Endodermal cell (in vitro differentiated cells): Measurements from ENCODE around the gene DVL1. TPM values are rescaled to one million over a fixed set of nuclear protein-coding genes. Genes with fewer than 3 reads are reported as not detected.

Experiments
- DNase-seq: peaks from one replicate; pipeline ENCODE4 v3.0.0-alpha.2; 2017
- H3K27ac ChIP-seq: 2 replicates; pipeline ENCODE4 v1.5.1; 2013; ENCODE audit warnings: mild to moderate bottlenecking, low read depth, low read length, moderate library complexity
- H3K27me3 ChIP-seq: 2 replicates; pipeline ENCODE4 v1.6.1; 2013; ENCODE audit warnings: mild to moderate bottlenecking, low read length, moderate library complexity; ENCODE audit not compliant: insufficient read depth, control insufficient read depth, poor library complexity, severe bottlenecking
- H3K36me3 ChIP-seq: 2 replicates; pipeline ENCODE4 v1.7.0; 2013; ENCODE audit warnings: mild to moderate bottlenecking, low read length, moderate library complexity; ENCODE audit not compliant: control insufficient read depth, insufficient read depth
- H3K4me1 ChIP-seq: one replicate; pipeline ENCODE4 v1.7.0; 2013; ENCODE audit warnings: low read length; ENCODE audit not compliant: control insufficient read depth, insufficient read depth
- H3K4me3 ChIP-seq: 2 replicates; pipeline ENCODE4 v1.5.1; 2013; ENCODE audit warnings: mild to moderate bottlenecking, low read length, moderate library complexity
- H3K9ac ChIP-seq: 2 replicates; pipeline ENCODE4 v1.6.1; 2013; ENCODE audit warnings: mild to moderate bottlenecking, low read length, moderate library complexity; ENCODE audit not compliant: poor library complexity, severe bottlenecking; ENCODE audit errors: extremely low read depth
- H3K9me3 ChIP-seq: 2 replicates; pipeline ENCODE4 v1.6.1; 2013; ENCODE audit warnings: mild to moderate bottlenecking, low read length, moderate library complexity; ENCODE audit not compliant: control insufficient read depth
- H3K27ac Mint-ChIP-seq: 2 replicates; pipeline ENCODE4 v1.8.0; 2020; ENCODE audit warnings: mixed read lengths
- H3K27me3 Mint-ChIP-seq: 2 replicates; pipeline ENCODE4 v1.8.0; 2021; ENCODE audit warnings: mild to moderate bottlenecking, mixed read lengths; ENCODE audit not compliant: insufficient read depth
- H3K36me3 Mint-ChIP-seq: 2 replicates; pipeline ENCODE4 v1.8.0; 2020; ENCODE audit warnings: low read depth, mixed read lengths
- H3K4me1 Mint-ChIP-seq: 2 replicates; pipeline ENCODE4 v1.8.0; 2020; ENCODE audit warnings: mixed read lengths
- H3K4me3 Mint-ChIP-seq: 2 replicates; pipeline ENCODE4 v1.8.0; 2020; ENCODE audit warnings: mild to moderate bottlenecking, moderate library complexity, mixed read lengths
- H3K9me3 Mint-ChIP-seq: 2 replicates; pipeline ENCODE4 v1.8.0; 2020; ENCODE audit warnings: mild to moderate bottlenecking, mixed read lengths
- WGBS, 2 experiments: methylation state at CpG; one replicate each; pipeline versions ENCODE4 v1.1.5 to v1.1.7; 2013; ENCODE audit warnings: missing lambda C conversion rate in 2 of 2, mixed read lengths in 1 of 2; ENCODE audit not compliant: insufficient coverage in 1 of 2, insufficient read length in 1 of 2; 5-methylcytosine and 5-hydroxymethylcytosine counted together
- total RNA-seq, 2 donors: library from RNA; stranded (reverse); fragmentation: NEBNext Ultra II Directional in 1 of 2; extraction: Animal tissue kit (Norgen Biotek cat#: 25700) in 1 of 2; gene quantifications; 2 replicates in 1 of 2; 3 replicates in 1 of 2; pipeline ENCODE4 v1.2.1, GENCODE V29; 2021
- TF ChIP-seq, protein P1 (sequence below): fragments of 200-600 bp; sonication (generic); conservative IDR thresholded peaks from 2 replicates; pipeline ENCODE4 v1.5.0; 2021; ENCODE audit warnings: antibody characterized with exemption, mild to moderate bottlenecking

The DVL1 gene
- total RNA-seq, 2 donors from 2014 or later: 71.9 to 73.3 TPM

DNA sequence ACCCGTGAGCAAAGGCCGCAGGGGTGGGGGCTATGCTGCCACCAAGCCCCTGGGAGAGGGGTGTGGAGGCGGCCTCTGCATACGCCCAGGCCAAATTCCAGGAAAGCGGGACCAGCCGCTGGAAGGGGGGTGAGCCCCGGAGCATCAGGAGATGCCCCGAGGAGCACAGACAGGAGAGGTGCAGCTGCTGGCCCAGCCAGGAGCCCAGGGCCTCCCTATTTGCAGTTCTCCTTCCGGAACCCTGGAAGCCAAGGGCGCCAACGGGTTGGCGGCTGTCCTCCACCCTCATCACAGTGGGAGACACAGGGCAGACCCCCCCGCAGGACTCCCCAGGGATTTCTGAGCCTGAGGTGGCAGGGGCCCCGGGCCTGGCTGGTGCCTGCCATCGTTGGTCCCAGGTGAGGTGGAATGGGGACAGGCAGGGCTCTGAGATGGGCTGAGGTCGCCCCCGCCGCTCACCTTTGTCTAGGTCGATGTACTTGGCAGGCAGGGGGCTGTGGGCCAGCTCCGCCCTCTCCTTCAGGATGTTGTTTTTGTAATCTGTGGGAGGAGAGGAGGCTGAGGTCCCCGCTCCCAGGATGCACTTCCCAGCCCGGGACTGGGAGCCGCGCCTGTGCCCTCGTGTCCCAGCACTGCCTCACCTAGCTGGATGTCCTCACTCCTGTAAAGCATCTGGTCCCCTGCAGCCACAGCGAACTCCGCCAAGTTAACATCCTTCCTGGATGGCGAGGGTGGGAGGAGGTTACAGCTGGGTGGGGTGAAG lies 4.4 kb upstream of the DVL1 start:
- H3K9me3 Mint-ChIP-seq: no peaks in the 10 kb centered on the region
- peak; percentile 91 for DNase-seq
- TF ChIP-seq, protein P1, sequence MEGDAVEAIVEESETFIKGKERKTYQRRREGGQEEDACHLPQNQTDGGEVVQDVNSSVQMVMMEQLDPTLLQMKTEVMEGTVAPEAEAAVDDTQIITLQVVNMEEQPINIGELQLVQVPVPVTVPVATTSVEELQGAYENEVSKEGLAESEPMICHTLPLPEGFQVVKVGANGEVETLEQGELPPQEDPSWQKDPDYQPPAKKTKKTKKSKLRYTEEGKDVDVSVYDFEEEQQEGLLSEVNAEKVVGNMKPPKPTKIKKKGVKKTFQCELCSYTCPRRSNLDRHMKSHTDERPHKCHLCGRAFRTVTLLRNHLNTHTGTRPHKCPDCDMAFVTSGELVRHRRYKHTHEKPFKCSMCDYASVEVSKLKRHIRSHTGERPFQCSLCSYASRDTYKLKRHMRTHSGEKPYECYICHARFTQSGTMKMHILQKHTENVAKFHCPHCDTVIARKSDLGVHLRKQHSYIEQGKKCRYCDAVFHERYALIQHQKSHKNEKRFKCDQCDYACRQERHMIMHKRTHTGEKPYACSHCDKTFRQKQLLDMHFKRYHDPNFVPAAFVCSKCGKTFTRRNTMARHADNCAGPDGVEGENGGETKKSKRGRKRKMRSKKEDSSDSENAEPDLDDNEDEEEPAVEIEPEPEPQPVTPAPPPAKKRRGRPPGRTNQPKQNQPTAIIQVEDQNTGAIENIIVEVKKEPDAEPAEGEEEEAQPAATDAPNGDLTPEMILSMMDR: no peak
- Histone ChIP-seq H3K36me3 (peaks cover 7% of the 10 kb centered on the region), H3K4me1 (peaks cover 3% of the 10 kb centered on the region), H3K27ac (no peak overlapping the region), H3K9ac (no peak overlapping the region), H3K9me3 (no peaks in the 10 kb centered on the region), H3K4me3 (no peak overlapping the region), H3K27me3 (no peaks in the 10 kb centered on the region)
- H3K4me1 Mint-ChIP-seq: peaks cover 11% of the 10 kb centered on the region
- no peaks in the 10 kb centered on the region for H3K36me3 Mint-ChIP-seq
- 76 to 82% methylated on average over 10 to 28 of the region's 28 CpGs for WGBS, 2 experiments
- H3K4me3 Mint-ChIP-seq: peak overlapping the region; percentile 48
- H3K27me3 Mint-ChIP-seq: peaks cover 9% of the 10 kb centered on the region
- no peak overlapping the region for H3K27ac Mint-ChIP-seq

DNA sequence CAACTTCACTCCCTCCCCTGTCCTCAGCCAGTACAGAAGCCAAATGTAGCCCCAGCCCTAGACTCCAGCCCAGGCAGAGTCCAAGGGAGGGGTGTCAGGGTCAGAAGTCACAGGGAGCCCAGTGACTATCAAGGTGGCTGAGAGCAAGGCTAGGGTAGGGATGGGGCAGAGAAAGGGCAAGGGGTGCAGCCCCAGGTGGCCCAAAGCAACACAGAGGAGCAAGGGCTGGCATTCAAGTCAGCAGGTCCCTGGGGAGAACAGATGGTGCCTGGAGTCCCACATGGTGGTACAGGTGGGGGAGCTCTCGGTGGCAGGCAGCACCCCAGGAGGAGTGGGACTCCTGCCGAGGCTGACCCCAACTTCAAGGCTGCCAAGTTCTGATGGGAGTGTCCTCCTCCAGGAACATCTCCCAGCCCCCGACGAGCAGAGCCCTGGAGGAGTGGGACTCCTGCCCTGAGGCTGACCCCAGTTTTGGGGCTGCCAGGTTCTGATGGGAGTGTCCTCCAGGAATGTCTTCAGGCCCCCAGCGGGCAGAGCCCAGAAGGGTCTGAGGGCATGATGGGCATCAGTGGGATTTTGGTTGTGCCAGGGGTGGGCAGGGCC lies 3.7 kb upstream of the DVL1 start:
- Histone ChIP-seq H3K4me1 (peaks cover 3% of the 10 kb centered on the region), H3K9ac (no peak overlapping the region), H3K9me3 (no peaks in the 10 kb centered on the region), H3K4me3 (no peak overlapping the region), H3K36me3 (peaks cover 7% of the 10 kb centered on the region), H3K27ac (no peak overlapping the region), H3K27me3 (no peaks in the 10 kb centered on the region)
- 50 to 56% methylated on average over 2 to 5 of the region's 5 CpGs for WGBS, 2 experiments
- no peaks in the 10 kb centered on the region for H3K36me3 Mint-ChIP-seq
- DNase-seq: no peak
- peaks cover 9% of the 10 kb centered on the region for H3K27me3 Mint-ChIP-seq
- peaks cover 10% of the 10 kb centered on the region for H3K4me1 Mint-ChIP-seq
- TF ChIP-seq, protein P1: no peak
- no peaks in the 10 kb centered on the region for H3K9me3 Mint-ChIP-seq
- H3K4me3 Mint-ChIP-seq: no peak overlapping the region
- H3K27ac Mint-ChIP-seq: no peak overlapping the region

DNA sequence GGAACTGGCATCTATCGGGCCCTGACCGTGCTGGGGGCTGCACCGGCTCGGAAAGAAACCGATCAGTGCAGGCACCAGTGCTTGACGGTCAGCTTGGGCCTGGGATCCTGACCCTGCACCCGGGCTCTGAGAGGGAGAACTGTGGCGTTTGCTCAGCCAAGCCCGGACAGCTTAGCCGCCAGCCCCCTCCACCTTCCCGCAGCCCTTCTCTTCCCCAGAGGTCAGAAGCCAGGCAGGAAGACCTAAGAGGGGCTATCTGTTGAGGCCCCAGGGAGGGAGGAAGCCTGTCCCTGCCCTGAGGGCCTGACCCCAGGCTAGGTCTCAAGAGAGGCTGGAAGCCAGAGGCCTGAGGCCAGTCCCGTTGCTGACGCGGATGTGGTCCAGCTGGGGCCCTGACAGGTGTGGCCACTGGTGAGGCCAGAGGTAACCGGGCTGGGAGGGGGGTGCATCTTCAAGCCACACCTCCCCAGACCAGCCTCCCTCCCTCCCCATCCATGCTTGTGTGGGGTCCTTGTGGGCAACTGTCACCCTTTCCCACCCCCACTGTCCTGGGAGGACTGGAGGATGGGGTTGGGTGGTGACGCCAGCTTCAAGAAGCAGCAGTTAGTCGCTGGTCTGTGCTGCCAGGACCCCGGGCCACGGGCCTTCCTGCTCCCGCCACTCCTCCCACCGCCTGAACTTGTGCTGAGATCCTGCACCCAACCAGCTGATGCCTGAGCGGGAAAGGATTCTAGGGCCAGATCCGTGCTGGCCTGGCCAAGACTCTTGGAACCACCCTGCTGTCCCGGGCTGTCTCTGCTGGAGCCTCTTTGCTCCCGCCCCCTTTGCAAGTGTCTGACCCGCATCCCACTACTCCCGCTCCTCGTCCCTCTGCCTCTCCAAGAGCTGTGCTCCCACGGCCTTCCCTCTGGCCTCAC lies 2.6 kb upstream of the DVL1 start:
- Histone ChIP-seq H3K4me3 (no peak overlapping the region), H3K27me3 (no peaks in the 10 kb centered on the region), H3K36me3 (peaks cover 7% of the 10 kb centered on the region), H3K27ac (peak overlapping the region; percentile 68), H3K9ac (no peak overlapping the region), H3K9me3 (no peaks in the 10 kb centered on the region), H3K4me1 (peaks cover 8% of the 10 kb centered on the region)
- H3K4me3 Mint-ChIP-seq: peak overlapping the region; percentile 42
- WGBS, 2 experiments: 69 to 72% methylated on average over 17 to 28 of the region's 29 CpGs
- H3K9me3 Mint-ChIP-seq: no peaks in the 10 kb centered on the region
- TF ChIP-seq, protein P1: no peak
- peaks cover 9% of the 10 kb centered on the region for H3K27me3 Mint-ChIP-seq
- H3K36me3 Mint-ChIP-seq: no peaks in the 10 kb centered on the region
- H3K27ac Mint-ChIP-seq: peak overlapping the region; percentile 67
- H3K4me1 Mint-ChIP-seq: peaks cover 10% of the 10 kb centered on the region
- peak; percentile 59 for DNase-seq
